ENCODE measurements around the gene MYO1H. TPM values are rescaled to one million over a fixed set of nuclear protein-coding genes. Genes with fewer than 3 reads are reported as not detected.

Gene MYO1H
- total and polyA plus RNA-seq, 2 of the 13 experiments (the other 11 are each of a cell fraction or from before 2014, with no cell fraction given): not detected

DNA sequence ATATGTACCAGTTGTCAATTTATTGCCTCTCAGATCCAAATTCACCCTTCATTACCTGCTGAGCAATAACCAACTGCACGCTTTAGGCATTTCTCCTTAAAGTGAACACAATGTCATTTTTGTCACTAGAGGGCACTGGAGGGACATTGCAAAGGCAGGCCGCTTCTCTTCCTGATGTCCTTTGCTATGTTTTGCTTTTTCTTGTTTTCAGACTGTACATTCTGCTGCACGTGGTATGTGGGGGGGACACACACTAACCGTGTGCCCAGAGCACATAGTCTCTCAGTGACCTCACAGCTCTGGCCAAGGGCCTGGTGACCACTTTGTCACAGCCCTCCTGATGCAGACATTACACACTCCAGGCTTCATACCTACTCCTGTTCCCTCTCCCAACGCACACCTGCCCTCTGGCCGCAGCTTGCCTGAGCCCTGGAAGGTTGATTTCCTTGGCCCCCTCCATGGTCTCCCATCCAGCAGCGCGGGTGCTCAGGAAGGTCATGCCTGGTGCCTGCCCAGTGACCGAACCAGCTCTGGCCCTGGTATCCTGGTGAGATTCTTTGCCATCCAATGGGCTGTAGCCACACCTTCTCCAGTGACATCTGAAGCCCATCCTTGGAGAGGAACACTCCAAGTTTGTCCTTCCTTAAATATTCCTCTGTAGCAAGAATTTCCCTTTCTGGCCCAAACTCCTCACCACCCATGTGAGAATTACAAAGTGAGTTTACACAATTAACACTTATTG, 39.9 kb downstream of the MYO1H start (continued):
- TF ChIP-seq HMGXB4 (CRISPR knock-in tag; IDR thresholded peaks at IDR 0.05; ENCODE audit: borderline replicate concordance in 1 of 2, low read depth in 1 of 2): 0 out of 4 replicates have a peak, but pooled peaks of 1 of the 2 experiments have one; percentile 35
- TF ChIP-seq, protein P1, sequence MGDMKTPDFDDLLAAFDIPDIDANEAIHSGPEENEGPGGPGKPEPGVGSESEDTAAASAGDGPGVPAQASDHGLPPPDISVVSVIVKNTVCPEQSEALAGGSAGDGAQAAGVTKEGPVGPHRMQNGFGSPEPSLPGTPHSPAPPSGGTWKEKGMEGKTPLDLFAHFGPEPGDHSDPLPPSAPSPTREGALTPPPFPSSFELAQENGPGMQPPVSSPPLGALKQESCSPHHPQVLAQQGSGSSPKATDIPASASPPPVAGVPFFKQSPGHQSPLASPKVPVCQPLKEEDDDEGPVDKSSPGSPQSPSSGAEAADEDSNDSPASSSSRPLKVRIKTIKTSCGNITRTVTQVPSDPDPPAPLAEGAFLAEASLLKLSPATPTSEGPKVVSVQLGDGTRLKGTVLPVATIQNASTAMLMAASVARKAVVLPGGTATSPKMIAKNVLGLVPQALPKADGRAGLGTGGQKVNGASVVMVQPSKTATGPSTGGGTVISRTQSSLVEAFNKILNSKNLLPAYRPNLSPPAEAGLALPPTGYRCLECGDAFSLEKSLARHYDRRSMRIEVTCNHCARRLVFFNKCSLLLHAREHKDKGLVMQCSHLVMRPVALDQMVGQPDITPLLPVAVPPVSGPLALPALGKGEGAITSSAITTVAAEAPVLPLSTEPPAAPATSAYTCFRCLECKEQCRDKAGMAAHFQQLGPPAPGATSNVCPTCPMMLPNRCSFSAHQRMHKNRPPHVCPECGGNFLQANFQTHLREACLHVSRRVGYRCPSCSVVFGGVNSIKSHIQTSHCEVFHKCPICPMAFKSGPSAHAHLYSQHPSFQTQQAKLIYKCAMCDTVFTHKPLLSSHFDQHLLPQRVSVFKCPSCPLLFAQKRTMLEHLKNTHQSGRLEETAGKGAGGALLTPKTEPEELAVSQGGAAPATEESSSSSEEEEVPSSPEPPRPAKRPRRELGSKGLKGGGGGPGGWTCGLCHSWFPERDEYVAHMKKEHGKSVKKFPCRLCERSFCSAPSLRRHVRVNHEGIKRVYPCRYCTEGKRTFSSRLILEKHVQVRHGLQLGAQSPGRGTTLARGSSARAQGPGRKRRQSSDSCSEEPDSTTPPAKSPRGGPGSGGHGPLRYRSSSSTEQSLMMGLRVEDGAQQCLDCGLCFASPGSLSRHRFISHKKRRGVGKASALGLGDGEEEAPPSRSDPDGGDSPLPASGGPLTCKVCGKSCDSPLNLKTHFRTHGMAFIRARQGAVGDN (CRISPR knock-in tag; IDR thresholded peaks at IDR 0.05): peak; percentile 57
- peak; percentile 39; the same call in 1 of the 2 replicates for TF ChIP-seq BHLHE40 (IDR thresholded peaks at IDR 0.05; ENCODE audit: low read length)
- TF ChIP-seq SNAPC5 (CRISPR knock-in tag; IDR thresholded peaks at IDR 0.05; ENCODE audit: borderline replicate concordance): no peak
- TF ChIP-seq SOX13 (IDR thresholded peaks at IDR 0.05): no peak
- TF ChIP-seq SOX13 (CRISPR knock-in tag; conservative IDR thresholded peaks at IDR 0.05 in 1 of 2, IDR thresholded peaks at IDR 0.05 in 1 of 2): 0 out of 4 replicates have a peak, but pooled peaks of 1 of the 2 experiments have one; percentile 5
- TF ChIP-seq SAP130 (CRISPR knock-in tag; IDR thresholded peaks at IDR 0.05; ENCODE audit: low read depth): peak; percentile 45
- TF ChIP-seq, protein P2, sequence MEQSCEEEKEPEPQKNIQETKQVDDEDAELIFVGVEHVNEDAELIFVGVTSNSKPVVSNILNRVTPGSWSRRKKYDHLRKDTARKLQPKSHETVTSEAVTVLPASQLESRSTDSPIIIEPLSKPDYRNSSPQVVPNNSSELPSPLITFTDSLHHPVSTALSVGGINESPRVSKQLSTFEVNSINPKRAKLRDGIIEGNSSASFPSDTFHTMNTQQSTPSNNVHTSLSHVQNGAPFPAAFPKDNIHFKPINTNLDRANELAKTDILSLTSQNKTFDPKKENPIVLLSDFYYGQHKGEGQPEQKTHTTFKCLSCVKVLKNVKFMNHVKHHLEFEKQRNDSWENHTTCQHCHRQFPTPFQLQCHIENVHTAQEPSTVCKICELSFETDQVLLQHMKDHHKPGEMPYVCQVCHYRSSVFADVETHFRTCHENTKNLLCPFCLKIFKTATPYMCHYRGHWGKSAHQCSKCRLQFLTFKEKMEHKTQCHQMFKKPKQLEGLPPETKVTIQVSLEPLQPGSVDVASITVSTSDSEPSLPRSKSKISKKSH (CRISPR knock-in tag; IDR thresholded peaks at IDR 0.05; ENCODE audit: borderline replicate concordance): 0 out of 2 replicates have a peak, but pooled peaks have one; percentile 38
- TF ChIP-seq ZNF256 (CRISPR knock-in tag; conservative IDR thresholded peaks at IDR 0.05): no peak
- TF ChIP-seq MXI1 (IDR thresholded peaks at IDR 0.05; ENCODE audit: borderline replicate concordance, low read depth, low read length): 0 out of 3 replicates have a peak, but pooled peaks have one; percentile 35
- TF ChIP-seq RFX3 (CRISPR knock-in tag; IDR thresholded peaks at IDR 0.05): no peak
- TF ChIP-seq, protein P3, sequence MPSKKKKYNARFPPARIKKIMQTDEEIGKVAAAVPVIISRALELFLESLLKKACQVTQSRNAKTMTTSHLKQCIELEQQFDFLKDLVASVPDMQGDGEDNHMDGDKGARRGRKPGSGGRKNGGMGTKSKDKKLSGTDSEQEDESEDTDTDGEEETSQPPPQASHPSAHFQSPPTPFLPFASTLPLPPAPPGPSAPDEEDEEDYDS (CRISPR knock-in tag; IDR thresholded peaks at IDR 0.05): no peak
- TF ChIP-seq, protein P4, sequence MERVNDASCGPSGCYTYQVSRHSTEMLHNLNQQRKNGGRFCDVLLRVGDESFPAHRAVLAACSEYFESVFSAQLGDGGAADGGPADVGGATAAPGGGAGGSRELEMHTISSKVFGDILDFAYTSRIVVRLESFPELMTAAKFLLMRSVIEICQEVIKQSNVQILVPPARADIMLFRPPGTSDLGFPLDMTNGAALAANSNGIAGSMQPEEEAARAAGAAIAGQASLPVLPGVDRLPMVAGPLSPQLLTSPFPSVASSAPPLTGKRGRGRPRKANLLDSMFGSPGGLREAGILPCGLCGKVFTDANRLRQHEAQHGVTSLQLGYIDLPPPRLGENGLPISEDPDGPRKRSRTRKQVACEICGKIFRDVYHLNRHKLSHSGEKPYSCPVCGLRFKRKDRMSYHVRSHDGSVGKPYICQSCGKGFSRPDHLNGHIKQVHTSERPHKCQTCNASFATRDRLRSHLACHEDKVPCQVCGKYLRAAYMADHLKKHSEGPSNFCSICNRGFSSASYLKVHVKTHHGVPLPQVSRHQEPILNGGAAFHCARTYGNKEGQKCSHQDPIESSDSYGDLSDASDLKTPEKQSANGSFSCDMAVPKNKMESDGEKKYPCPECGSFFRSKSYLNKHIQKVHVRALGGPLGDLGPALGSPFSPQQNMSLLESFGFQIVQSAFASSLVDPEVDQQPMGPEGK (CRISPR knock-in tag; IDR thresholded peaks at IDR 0.05): peak; percentile 41; the same call in 1 of the 2 replicates
- peak; percentile 59 for TF ChIP-seq MNT (IDR thresholded peaks at IDR 0.05)
- TF ChIP-seq RBFOX2 (IDR thresholded peaks at IDR 0.05; ENCODE audit: low read depth, low read length): no peak

Measured in HepG2 (cell line).